Caco-2 (cell line): Measurements from ENCODE around the gene GARRE1. TPM values are rescaled to one million over a fixed set of nuclear protein-coding genes. Genes with fewer than 3 reads are reported as not detected.

ENCODE experiments used
- BruUV-seq: library from RNA; stranded (reverse); fragments of 400-500 nt; replicated peaks from 2 replicates; lab custom pipeline; 2021; lab: Mats Ljungman, UMichigan
- CTCF ChIA-PET: fragments of 300-600 bp; sonication (Branson Sonifier 250); formaldehyde crosslinking; loops from one replicate; lab custom pipeline; 2022; ENCODE audit warnings: antibody characterized with exemption; lab: Charles Lee
- POLR2A ChIA-PET: fragments of 300-600 bp; sonication (Branson Sonifier 250); formaldehyde crosslinking; loops from one replicate; lab custom pipeline; 2022; ENCODE audit warnings: antibody characterized with exemption; lab: Charles Lee
- DNase-seq, 2 experiments: peaks; one replicate each; pipeline versions ENCODE4 v3.0.0 to v3.0.0-alpha.2; 2020 to 2022
- H3K27me3 ChIP-seq: replicated peaks from 2 replicates; pipeline ENCODE4 v1.6.0; 2011; ENCODE audit warnings: low read length; ENCODE audit not compliant: control insufficient read depth, insufficient read depth
- H3K36me3 ChIP-seq: 2 replicates; pipeline ENCODE4 v1.5.1; 2011; ENCODE audit warnings: low read length; ENCODE audit not compliant: control insufficient read depth, insufficient read depth
- H3K4me1 ChIP-seq: fragments of 250-450 bp; sonication (Bioruptor Pico); 2 replicates; pipeline ENCODE4 v1.5.1; 2020; ENCODE audit warnings: mild to moderate bottlenecking
- H3K4me3 ChIP-seq: 2 replicates; pipeline ENCODE4 v1.5.1; 2011; ENCODE audit warnings: low read depth, mild to moderate bottlenecking, control low read depth, low read length
- H3K9me3 ChIP-seq: fragments of 250-450 bp; sonication (Bioruptor Pico); 2 replicates; pipeline ENCODE4 v1.5.1; 2020; ENCODE audit warnings: mild to moderate bottlenecking, moderate library complexity
- H3K27ac Mint-ChIP-seq: one replicate; pipeline ENCODE4 v1.8.0; 2022; ENCODE audit warnings: mixed read lengths; ENCODE audit not compliant: unreplicated experiment
- H3K27me3 Mint-ChIP-seq: one replicate; pipeline ENCODE4 v1.8.0; 2022; ENCODE audit warnings: mixed read lengths; ENCODE audit not compliant: insufficient read depth, unreplicated experiment
- H3K36me3 Mint-ChIP-seq: one replicate; pipeline ENCODE4 v1.8.0; 2022; ENCODE audit warnings: mild to moderate bottlenecking, mixed read lengths; ENCODE audit not compliant: insufficient read depth, unreplicated experiment
- H3K4me1 Mint-ChIP-seq: one replicate; pipeline ENCODE4 v1.8.0; 2022; ENCODE audit warnings: low read depth, mixed read lengths; ENCODE audit not compliant: unreplicated experiment
- H3K4me3 Mint-ChIP-seq: one replicate; pipeline ENCODE4 v1.8.0; 2022; ENCODE audit warnings: mild to moderate bottlenecking, moderate library complexity, mixed read lengths; ENCODE audit not compliant: unreplicated experiment
- H3K9me3 Mint-ChIP-seq: one replicate; pipeline ENCODE4 v1.8.0; 2022; ENCODE audit warnings: mixed read lengths; ENCODE audit not compliant: unreplicated experiment
- intact Hi-C: fragments of 100-400 bp; cut with micrococcal nuclease; formaldehyde crosslinking; loops from one replicate; pipeline ENCODE4 v1.10.0; 2022; ENCODE audit not compliant: unreplicated experiment
- total RNA-seq: library from RNA; stranded (reverse); gene quantifications from 2 replicates; pipeline ENCODE4 v1.2.3, GENCODE V29; 2022
- TF ChIP-seq, protein P1 (sequence below), 2 experiments: fragments of 200-600 bp in 1 of 2; IDR thresholded peaks; 1 replicate in 1 of 2; 2 replicates in 1 of 2; pipeline versions ENCODE4 v1.5.1 to v1.8.0; 2011 to 2022; ENCODE audit warnings: antibody characterized with exemption in 1 of 2, control low read depth in 1 of 2, inconsistent platforms in 1 of 2, low read depth in 1 of 2, low read length in 1 of 2, mild to moderate bottlenecking in 1 of 2, moderate library complexity in 1 of 2; ENCODE audit not compliant: insufficient read depth in 1 of 2, severe bottlenecking in 1 of 2, unreplicated experiment in 1 of 2

Gene GARRE1
- total RNA-seq, 1 experiment from 2014 or later, result 20.2 TPM

DNA sequence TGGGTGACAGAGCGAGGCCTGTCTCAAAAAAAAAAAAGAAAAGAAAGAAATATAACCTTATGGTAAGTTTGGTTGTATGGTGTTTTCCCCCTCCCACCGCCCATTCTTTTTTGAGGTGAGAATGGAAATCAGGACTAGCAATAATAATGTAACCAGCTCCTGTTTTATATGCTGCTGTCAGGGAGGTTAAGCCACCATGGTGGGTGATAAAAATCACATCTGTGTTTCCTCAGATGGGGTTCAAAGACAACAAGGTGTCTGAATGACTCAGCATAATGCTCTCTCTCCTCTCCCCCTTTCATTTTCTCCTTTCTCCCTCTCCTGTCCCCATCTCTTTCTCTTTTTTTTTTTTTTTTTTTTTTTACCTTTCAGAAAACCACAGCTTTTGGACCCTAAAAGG is 28.3 kb upstream of the GARRE1 start:
- Mint-ChIP-seq H3K9me3 (no peaks in the 10 kb centered on the region), H3K27ac (no peak overlapping the region), H3K4me1 (no peaks in the 10 kb centered on the region), H3K4me3 (no peak overlapping the region), H3K36me3 (peaks cover 96% of the 10 kb centered on the region), H3K27me3 (no peaks in the 10 kb centered on the region)
- Histone ChIP-seq H3K4me3 (no peak overlapping the region), H3K27me3 (no peaks in the 10 kb centered on the region), H3K36me3 (peaks cover 7% of the 10 kb centered on the region; the same call in 1 of the 2 replicates), H3K9me3 (no peaks in the 10 kb centered on the region), H3K4me1 (no peaks in the 10 kb centered on the region)
- no peak for DNase-seq
- CTCF ChIA-PET, result no interaction called here
- BruUV-seq, result no TSS peak
- POLR2A ChIA-PET, result interaction anchor here (0.6 kb wide), 1 partner anchor 19 kb away, joined by 7 read pairs; no protein-coding TSS in a partner anchor
- TF ChIP-seq, protein P1, sequence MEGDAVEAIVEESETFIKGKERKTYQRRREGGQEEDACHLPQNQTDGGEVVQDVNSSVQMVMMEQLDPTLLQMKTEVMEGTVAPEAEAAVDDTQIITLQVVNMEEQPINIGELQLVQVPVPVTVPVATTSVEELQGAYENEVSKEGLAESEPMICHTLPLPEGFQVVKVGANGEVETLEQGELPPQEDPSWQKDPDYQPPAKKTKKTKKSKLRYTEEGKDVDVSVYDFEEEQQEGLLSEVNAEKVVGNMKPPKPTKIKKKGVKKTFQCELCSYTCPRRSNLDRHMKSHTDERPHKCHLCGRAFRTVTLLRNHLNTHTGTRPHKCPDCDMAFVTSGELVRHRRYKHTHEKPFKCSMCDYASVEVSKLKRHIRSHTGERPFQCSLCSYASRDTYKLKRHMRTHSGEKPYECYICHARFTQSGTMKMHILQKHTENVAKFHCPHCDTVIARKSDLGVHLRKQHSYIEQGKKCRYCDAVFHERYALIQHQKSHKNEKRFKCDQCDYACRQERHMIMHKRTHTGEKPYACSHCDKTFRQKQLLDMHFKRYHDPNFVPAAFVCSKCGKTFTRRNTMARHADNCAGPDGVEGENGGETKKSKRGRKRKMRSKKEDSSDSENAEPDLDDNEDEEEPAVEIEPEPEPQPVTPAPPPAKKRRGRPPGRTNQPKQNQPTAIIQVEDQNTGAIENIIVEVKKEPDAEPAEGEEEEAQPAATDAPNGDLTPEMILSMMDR (IDR thresholded peaks at IDR 0.05; ENCODE audit: insufficient read depth in 1 of 2, low read depth in 1 of 2, low read length in 1 of 2, severe bottlenecking in 1 of 2, unreplicated experiment in 1 of 2), result no peak
- intact Hi-C loops, result no loop called here

DNA sequence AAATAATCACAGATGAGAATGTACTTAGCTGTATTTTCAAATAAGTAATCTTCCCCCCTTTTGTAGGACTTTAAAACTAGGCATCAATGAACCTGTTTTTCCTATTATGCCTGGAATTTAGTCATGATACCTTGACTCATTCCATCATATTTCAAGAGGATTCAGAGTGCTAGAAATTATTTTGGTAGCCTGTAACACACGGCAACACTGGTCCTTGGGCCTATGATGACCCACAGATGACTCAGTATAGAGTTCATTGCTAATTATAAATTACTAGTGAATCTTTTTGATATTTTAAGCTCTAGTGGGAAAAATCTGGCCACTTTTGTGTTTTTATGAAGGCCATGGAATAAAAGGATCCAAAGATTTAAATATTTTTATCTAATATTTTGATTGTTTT is 26.0 kb upstream of the GARRE1 start:
- DNase-seq, result no peak
- intact Hi-C loops, result no loop called here
- Histone ChIP-seq H3K4me3 (no peak overlapping the region), H3K36me3 (peaks cover 4% of the 10 kb centered on the region; the same call in 1 of the 2 replicates), H3K9me3 (no peaks in the 10 kb centered on the region), H3K27me3 (no peaks in the 10 kb centered on the region), H3K4me1 (no peaks in the 10 kb centered on the region)
- TF ChIP-seq, protein P1 (IDR thresholded peaks at IDR 0.05; ENCODE audit: insufficient read depth in 1 of 2, low read depth in 1 of 2, low read length in 1 of 2, severe bottlenecking in 1 of 2, unreplicated experiment in 1 of 2), result no peak
- peaks cover 94% of the 10 kb centered on the region for H3K36me3 Mint-ChIP-seq
- no peaks in the 10 kb centered on the region for H3K9me3 Mint-ChIP-seq
- no peaks in the 10 kb centered on the region for H3K4me1 Mint-ChIP-seq
- no peaks in the 10 kb centered on the region for H3K27me3 Mint-ChIP-seq
- H3K4me3 Mint-ChIP-seq, result no peak overlapping the region
- ChIA-PET CTCF (no interaction called here), POLR2A (no interaction called here)
- BruUV-seq, result no TSS peak
- no peak overlapping the region for H3K27ac Mint-ChIP-seq

GRCh38 chr19:34228762-34229161 is 25.6 kb upstream of the GARRE1 start:
- intact Hi-C loops, result no loop called here
- BruUV-seq, result no TSS peak
- peaks cover 4% of the 10 kb centered on the region; the same call in 1 of the 2 replicates for H3K36me3 ChIP-seq
- no peak overlapping the region for H3K4me3 Mint-ChIP-seq
- peaks cover 92% of the 10 kb centered on the region for H3K36me3 Mint-ChIP-seq
- DNase-seq, result no peak
- H3K27me3 Mint-ChIP-seq, result no peaks in the 10 kb centered on the region
- no peaks in the 10 kb centered on the region for H3K9me3 ChIP-seq
- TF ChIP-seq, protein P1 (IDR thresholded peaks at IDR 0.05; ENCODE audit: insufficient read depth in 1 of 2, low read depth in 1 of 2, low read length in 1 of 2, severe bottlenecking in 1 of 2, unreplicated experiment in 1 of 2), result no peak
- H3K4me1 Mint-ChIP-seq, result no peaks in the 10 kb centered on the region
- CTCF ChIA-PET, result no interaction called here
- H3K27me3 ChIP-seq, result no peaks in the 10 kb centered on the region
- H3K9me3 Mint-ChIP-seq, result no peaks in the 10 kb centered on the region
- no peak overlapping the region for H3K27ac Mint-ChIP-seq
- no peak overlapping the region for H3K4me3 ChIP-seq
- H3K4me1 ChIP-seq, result no peaks in the 10 kb centered on the region
- POLR2A ChIA-PET, result no interaction called here
